VCaP (cell line): ENCODE measurements around the gene FAM163B.

ENCODE experiments used
- H3K27ac ChIP-seq: fragments of 450-650 bp; 2 replicates; pipeline ENCODE4 v1.5.1; 2017
- CTCF ChIP-seq: fragments of 450-650 bp; conservative IDR thresholded peaks from 2 replicates; pipeline ENCODE4 v1.5.1; 2017; ENCODE audit warnings: mild to moderate bottlenecking, moderate library complexity

FAM163B gene

GRCh38 chr9:133609311-133610098 is at the start of gene FAM163B:
TSS of gene FAM163B (minus strand) at chr9:133609389. CDS start at chr9:133580223, 29,166 bp downstream.
- H3K27ac ChIP-seq, result peak within 1 kb of the TSS; percentile 68; the same call in 1 of the 2 replicates
- no peak for TF ChIP-seq CTCF

- no peak for TF ChIP-seq CTCF
- no peak overlapping the region for H3K27ac ChIP-seq
Observed at GRCh38 chr9:133657120-133657661, 48.0 kb upstream of the FAM163B start.

GRCh38 chr9:133656211-133657119 is 47.3 kb upstream of the FAM163B start:
- TF ChIP-seq CTCF, result no peak
- H3K27ac ChIP-seq, result no peak overlapping the region

GRCh38 chr9:133655701-133656100 is 46.5 kb upstream of the FAM163B start:
- no peak overlapping the region for H3K27ac ChIP-seq
- TF ChIP-seq CTCF, result no peak

- TF ChIP-seq CTCF, result no peak
- H3K27ac ChIP-seq, result no peak overlapping the region
Observed at GRCh38 chr9:133654736-133655657, 45.8 kb upstream of the FAM163B start.

GRCh38 chr9:133653638-133654037 is 44.4 kb upstream of the FAM163B start:
- no peak for TF ChIP-seq CTCF
- H3K27ac ChIP-seq, result no peak overlapping the region
